Left ventricle myocardium inferior (tissue), 1 donor: Measurements from ENCODE around the gene GPC6. TPM values are rescaled to one million over a fixed set of nuclear protein-coding genes. Genes with fewer than 3 reads are reported as not detected.

Experiments
- DNase-seq: peaks from one replicate; pipeline ENCODE4 v3.0.0-alpha.2; 2020
- H3K27ac ChIP-seq: fragments of 200-600 bp; replicated peaks from 2 replicates; pipeline ENCODE4 v1.8.0; 2021
- H3K27me3 ChIP-seq: fragments of 200-600 bp; 2 replicates; pipeline ENCODE4 v1.8.0; 2021; ENCODE audit warnings: low read depth
- H3K36me3 ChIP-seq: fragments of 200-600 bp; 2 replicates; pipeline ENCODE4 v1.8.0; 2021
- H3K4me1 ChIP-seq: fragments of 200-600 bp; 2 replicates; pipeline ENCODE4 v1.8.0; 2021
- H3K4me3 ChIP-seq: fragments of 200-600 bp; 2 replicates; pipeline ENCODE4 v1.8.0; 2021; ENCODE audit warnings: mild to moderate bottlenecking, moderate library complexity
- H3K9me3 ChIP-seq: fragments of 200-600 bp; replicated peaks from 2 replicates; pipeline ENCODE4 v1.8.0; 2021
- intact Hi-C: fragments of 100-400 bp; cut with micrococcal nuclease; formaldehyde crosslinking; loops from one replicate; pipeline ENCODE4 v1.11.0; 2022
- total RNA-seq: library from RNA; stranded (reverse); fragmentation: NEBNext Ultra II Directional; extraction: Animal tissue kit (Norgen Biotek cat#: 25700); gene quantifications from one replicate; pipeline ENCODE4 v1.2.1, GENCODE V29; 2021
- TF ChIP-seq, protein P1 (sequence below): fragments of 200-600 bp; IDR thresholded peaks from 2 replicates; pipeline ENCODE4 v1.8.0; 2021; ENCODE audit warnings: antibody characterized with exemption, mild to moderate bottlenecking, borderline replicate concordance
- donor health status: DM: no; HTN: yes; CAD: no; lungs with severe emphysema.

The GPC6 gene
- total RNA-seq, 1 donor from 2014 or later = 1.8 TPM

DNA sequence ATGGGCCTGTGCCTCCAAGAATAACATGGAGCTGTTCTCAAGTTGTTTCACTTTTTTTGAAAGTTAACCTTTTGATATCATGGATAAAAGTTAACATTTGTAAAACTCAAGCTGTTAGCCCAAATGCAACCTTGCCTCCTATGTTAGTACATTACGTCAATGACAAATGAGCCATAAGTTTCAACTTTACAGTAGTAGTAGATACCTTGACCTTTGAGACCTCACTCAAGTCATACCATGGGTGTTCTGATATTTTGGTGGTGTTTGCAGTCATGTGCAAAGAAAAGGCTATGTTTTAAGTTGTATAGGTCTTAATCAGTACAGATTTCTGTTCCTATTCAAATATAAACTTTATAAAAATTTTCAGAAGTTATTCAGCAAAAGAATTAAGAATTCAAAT is 539.2 kb downstream of the GPC6 start:
- TF ChIP-seq, protein P1, sequence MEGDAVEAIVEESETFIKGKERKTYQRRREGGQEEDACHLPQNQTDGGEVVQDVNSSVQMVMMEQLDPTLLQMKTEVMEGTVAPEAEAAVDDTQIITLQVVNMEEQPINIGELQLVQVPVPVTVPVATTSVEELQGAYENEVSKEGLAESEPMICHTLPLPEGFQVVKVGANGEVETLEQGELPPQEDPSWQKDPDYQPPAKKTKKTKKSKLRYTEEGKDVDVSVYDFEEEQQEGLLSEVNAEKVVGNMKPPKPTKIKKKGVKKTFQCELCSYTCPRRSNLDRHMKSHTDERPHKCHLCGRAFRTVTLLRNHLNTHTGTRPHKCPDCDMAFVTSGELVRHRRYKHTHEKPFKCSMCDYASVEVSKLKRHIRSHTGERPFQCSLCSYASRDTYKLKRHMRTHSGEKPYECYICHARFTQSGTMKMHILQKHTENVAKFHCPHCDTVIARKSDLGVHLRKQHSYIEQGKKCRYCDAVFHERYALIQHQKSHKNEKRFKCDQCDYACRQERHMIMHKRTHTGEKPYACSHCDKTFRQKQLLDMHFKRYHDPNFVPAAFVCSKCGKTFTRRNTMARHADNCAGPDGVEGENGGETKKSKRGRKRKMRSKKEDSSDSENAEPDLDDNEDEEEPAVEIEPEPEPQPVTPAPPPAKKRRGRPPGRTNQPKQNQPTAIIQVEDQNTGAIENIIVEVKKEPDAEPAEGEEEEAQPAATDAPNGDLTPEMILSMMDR = no peak
- Histone ChIP-seq H3K4me1 (peaks cover 6% of the 10 kb centered on the region), H3K4me3 (no peak overlapping the region), H3K27me3 (no peaks in the 10 kb centered on the region), H3K36me3 (no peaks in the 10 kb centered on the region), H3K27ac (no peak overlapping the region), H3K9me3 (no peaks in the 10 kb centered on the region)
- intact Hi-C loops = no loop called here
- DNase-seq = no peak

GRCh38 chr13:93766719-93767118 is 540.1 kb downstream of the GPC6 start:
- DNase-seq = no peak
- Histone ChIP-seq H3K4me3 (no peak overlapping the region), H3K4me1 (peaks cover 6% of the 10 kb centered on the region), H3K36me3 (no peaks in the 10 kb centered on the region), H3K9me3 (no peaks in the 10 kb centered on the region), H3K27me3 (no peaks in the 10 kb centered on the region), H3K27ac (no peak overlapping the region)
- intact Hi-C loops = no loop called here
- TF ChIP-seq, protein P1 = no peak

GRCh38 chr13:93767180-93767916 is 540.7 kb downstream of the GPC6 start:
- no peak overlapping the region for H3K27ac ChIP-seq
- intact Hi-C loops = no loop called here
- H3K36me3 ChIP-seq = no peaks in the 10 kb centered on the region
- no peaks in the 10 kb centered on the region for H3K9me3 ChIP-seq
- no peak overlapping the region for H3K4me3 ChIP-seq
- no peaks in the 10 kb centered on the region for H3K27me3 ChIP-seq
- TF ChIP-seq, protein P1 = no peak
- H3K4me1 ChIP-seq = peaks cover 6% of the 10 kb centered on the region
- no peak for DNase-seq

- TF ChIP-seq, protein P1 = no peak
- H3K27ac ChIP-seq = no peak overlapping the region
- no peaks in the 10 kb centered on the region for H3K36me3 ChIP-seq
- H3K27me3 ChIP-seq = no peaks in the 10 kb centered on the region
- no peak overlapping the region for H3K4me3 ChIP-seq
- DNase-seq = no peak
- intact Hi-C loops = no loop called here
- H3K9me3 ChIP-seq = no peaks in the 10 kb centered on the region
- H3K4me1 ChIP-seq = peaks cover 6% of the 10 kb centered on the region
Observed at GRCh38 chr13:93767917-93768409, 541.4 kb downstream of the GPC6 start.

DNA sequence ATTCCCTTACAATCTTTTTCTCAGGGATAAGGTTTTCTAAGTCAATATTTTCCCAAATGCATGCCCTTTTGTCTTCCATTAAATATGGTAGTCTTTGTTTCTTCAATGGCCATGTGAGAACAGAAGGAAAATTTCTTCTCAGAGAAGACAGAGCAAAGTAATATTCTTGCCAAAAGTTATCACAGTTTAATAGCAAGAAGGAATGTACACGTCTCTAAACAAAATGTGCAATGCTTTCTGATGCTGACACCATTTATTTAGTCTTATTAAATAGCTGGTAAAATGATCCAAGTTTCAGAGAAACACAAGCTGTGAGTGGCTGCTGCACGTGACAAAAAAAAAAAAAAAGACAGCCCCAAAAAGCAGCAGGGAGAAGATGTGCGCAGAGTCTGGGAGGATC is 542.5 kb downstream of the GPC6 start:
- no peaks in the 10 kb centered on the region for H3K9me3 ChIP-seq
- H3K4me3 ChIP-seq = no peak overlapping the region
- no peak for DNase-seq
- intact Hi-C loops = no loop called here
- TF ChIP-seq, protein P1 = no peak
- no peak overlapping the region for H3K27ac ChIP-seq
- peaks cover 6% of the 10 kb centered on the region for H3K4me1 ChIP-seq
- H3K27me3 ChIP-seq = no peaks in the 10 kb centered on the region
- H3K36me3 ChIP-seq = no peaks in the 10 kb centered on the region
